ENCODE data around the gene RABL6. TPM values are rescaled to one million over a fixed set of nuclear protein-coding genes. Genes with fewer than 3 reads are reported as not detected.
"Not testable (repeated sequence)": the region's sequence is repeated elsewhere in the genome, so short reads cannot be mapped to it uniquely, and the experiment has no call there.

RABL6 gene
- total RNA-seq, 3 donors from 2014 or later: 38.2 to 51.5 (median 41.3) TPM

- DNase-seq (ENCODE audit: low spot score in 2 of 2): no peak
- no peaks in the 10 kb centered on the region for H3K9me3 ChIP-seq
- peak overlapping the region in 1 of 2 donors; percentile 29 for H3K27ac ChIP-seq
- H3K27me3 ChIP-seq: no peaks in the 10 kb centered on the region
- intact Hi-C loops (cut with DNase I; ENCODE audit: low total_unique reads): no loop called here
- no peak overlapping the region for H3K4me3 ChIP-seq
- no peaks in the 10 kb centered on the region for H3K36me3 ChIP-seq
- TF ChIP-seq POLR2A (IDR thresholded peaks at IDR 0.05) (no peak), CTCF (IDR thresholded peaks at IDR 0.05) (no peak), POLR2AphosphoS5 (IDR thresholded peaks at IDR 0.05) (no peak)
- peaks cover 0 to 10% of the 10 kb centered on the region in 2 donors for H3K4me1 ChIP-seq
Observed at GRCh38 chr9:136786451-136786850, 21.3 kb upstream of the RABL6 start.

- H3K4me3 ChIP-seq; DNase-seq (ENCODE audit: low spot score in 2 of 2); intact Hi-C loops (cut with DNase I; ENCODE audit: low total_unique reads); H3K9me3 ChIP-seq; H3K27me3 ChIP-seq; H3K36me3 ChIP-seq; H3K4me1 ChIP-seq; H3K27ac ChIP-seq: not testable (repeated sequence)
Observed at GRCh38 chr9:136786983-136787382, 20.8 kb upstream of the RABL6 start.

GRCh38 chr9:136787690-136788400 is 19.9 kb upstream of the RABL6 start:
- intact Hi-C loops (cut with DNase I; ENCODE audit: low total_unique reads): no loop called here

GRCh38 chr9:136788644-136789522 is 18.9 kb upstream of the RABL6 start:
- H3K4me1 ChIP-seq; H3K27ac ChIP-seq; H3K9me3 ChIP-seq; DNase-seq (ENCODE audit: low spot score in 2 of 2); intact Hi-C loops (cut with DNase I; ENCODE audit: low total_unique reads); H3K27me3 ChIP-seq; H3K36me3 ChIP-seq: not testable (repeated sequence)
- H3K4me3 ChIP-seq: peak overlapping the region in 2 of 3 donors; percentile 6 to 21

More at GRCh38 chr9:136787690-136788400, 19.9 kb upstream of the RABL6 start:
- Histone ChIP-seq H3K4me3 (peak overlapping the region in 2 of 3 donors; percentile 21 to 39), H3K27me3 (no peaks in the 10 kb centered on the region), H3K27ac (no peak overlapping the region), H3K9me3 (no peaks in the 10 kb centered on the region), H3K36me3 (no peaks in the 10 kb centered on the region), H3K4me1 (peaks cover 0 to 10% of the 10 kb centered on the region in 2 donors)
- no peak for DNase-seq (ENCODE audit: low spot score in 2 of 2)
- TF ChIP-seq POLR2A (IDR thresholded peaks at IDR 0.05) (no peak), POLR2AphosphoS5 (IDR thresholded peaks at IDR 0.05) (peak in 1 of 3 donors; percentile 53), CTCF (IDR thresholded peaks at IDR 0.05) (peak; percentile 83 to 89 (median 87))

GRCh38 chr9:136789523-136789937 is 18.2 kb upstream of the RABL6 start:
- Histone ChIP-seq H3K27ac (no peak overlapping the region), H3K36me3 (no peaks in the 10 kb centered on the region), H3K4me1 (peaks cover 0 to 10% of the 10 kb centered on the region in 2 donors)

More at GRCh38 chr9:136789523-136789937, 18.2 kb upstream of the RABL6 start:
- TF ChIP-seq POLR2AphosphoS5 (IDR thresholded peaks at IDR 0.05) (no peak), CTCF (IDR thresholded peaks at IDR 0.05) (no peak), POLR2A (IDR thresholded peaks at IDR 0.05) (no peak)
- no peak for DNase-seq (ENCODE audit: low spot score in 2 of 2)
- Histone ChIP-seq H3K4me3 (no peak overlapping the region), H3K27me3 (no peaks in the 10 kb centered on the region), H3K9me3 (no peaks in the 10 kb centered on the region)
- intact Hi-C loops (cut with DNase I; ENCODE audit: low total_unique reads): no loop called here

Measured in breast epithelium (tissue), 4 donors.